IMR-90 (cell line): ENCODE measurements around the gene WDFY1.

Experiments
- BHLHE40 ChIP-seq: fragments of 150-350 bp; IDR thresholded peaks from 2 replicates; pipeline ENCODE4 v1.6.1; 2016; ENCODE audit warnings: mild to moderate bottlenecking, low read depth, low read length
- CTCF ChIP-seq: conservative IDR thresholded peaks from 2 replicates; pipeline ENCODE4 v1.5.1; 2012; ENCODE audit warnings: mild to moderate bottlenecking, low read depth, low read length, improper control_type of control experiment
- FOS ChIP-seq: fragments of 150-350 bp; IDR thresholded peaks from 2 replicates; pipeline ENCODE4 v1.6.1; 2016; ENCODE audit warnings: low read depth, low read length
- MAFK ChIP-seq: IDR thresholded peaks from 2 replicates; pipeline ENCODE4 v1.6.1; 2012; ENCODE audit warnings: low read depth, low read length, improper control_type of control experiment
- POLR2A ChIP-seq: IDR thresholded peaks from 2 replicates; pipeline ENCODE4 v1.6.1; 2012; ENCODE audit warnings: mild to moderate bottlenecking, low read depth, low read length
- RAD21 ChIP-seq: IDR thresholded peaks from 2 replicates; pipeline ENCODE4 v1.6.1; 2012; ENCODE audit warnings: low read length, improper control_type of control experiment
- RCOR1 ChIP-seq: IDR thresholded peaks from 2 replicates; pipeline ENCODE4 v1.6.1; 2012; ENCODE audit warnings: mild to moderate bottlenecking, low read length, improper control_type of control experiment; ENCODE audit not compliant: insufficient replicate concordance
- RFX5 ChIP-seq: IDR thresholded peaks from 2 replicates; pipeline ENCODE4 v1.8.0; 2012; ENCODE audit warnings: low read depth, mild to moderate bottlenecking, low read length, moderate library complexity
- USF2 ChIP-seq: fragments of 150-350 bp; IDR thresholded peaks from 2 replicates; pipeline ENCODE4 v1.6.1; 2017; ENCODE audit warnings: mild to moderate bottlenecking, antibody characterized with exemption, low read length, low read depth

- TF ChIP-seq CTCF: no peak
- TF ChIP-seq RCOR1: no peak
- no peak for TF ChIP-seq USF2
- TF ChIP-seq RAD21: no peak
- TF ChIP-seq MAFK: no peak
- TF ChIP-seq POLR2A: no peak
- no peak for TF ChIP-seq BHLHE40
- no peak for TF ChIP-seq RFX5
- no peak for TF ChIP-seq FOS
Measured at GRCh38 chr2:223905996-223906395, 39.1 kb downstream of the WDFY1 start.
